SK-N-SH treated with all-trans-retinoic acid at 6 μM for 48 hours (cell line): ENCODE measurements around the gene MGAT5B.

Experiments
- ATAC-seq: fragments of 200-7000 bp; cut with Tn5 transposase; 3 replicates; pipeline ENCODE4 v1.9.1; 2020; ENCODE audit warnings: mild to moderate bottlenecking, moderate library complexity
- ARNTL ChIP-seq: fragments of 450-650 bp; formaldehyde crosslinking; IDR thresholded peaks from 2 replicates; pipeline ENCODE4 v1.5.0; 2020; ENCODE audit warnings: low read depth, mild to moderate bottlenecking, moderate library complexity, borderline replicate concordance
- BACH2 ChIP-seq: fragments of 250-450 bp; sonication (Bioruptor Pico); IDR thresholded peaks from 2 replicates; pipeline ENCODE4 v1.9.0; 2021; ENCODE audit warnings: mild to moderate bottlenecking, borderline replicate concordance
- ESRRG ChIP-seq: fragments of 250-450 bp; sonication (Bioruptor Pico); IDR thresholded peaks from 2 replicates; pipeline ENCODE4 v1.6.1; 2021; ENCODE audit warnings: mild to moderate bottlenecking
- GLIS3 ChIP-seq: fragments of 250-450 bp; sonication (Bioruptor Pico); IDR thresholded peaks from 2 replicates; pipeline ENCODE4 v1.5.0; 2020; ENCODE audit warnings: mild to moderate bottlenecking, moderate library complexity
- ISL1 ChIP-seq: fragments of 250-450 bp; sonication (Bioruptor Pico); IDR thresholded peaks from 2 replicates; pipeline ENCODE4 v2.1.2; 2022; ENCODE audit warnings: mild to moderate bottlenecking, moderate library complexity
- PPARA ChIP-seq: fragments of 250-450 bp; sonication (Bioruptor Pico); IDR thresholded peaks from 2 replicates; pipeline ENCODE4 v1.5.0; 2020; ENCODE audit warnings: mild to moderate bottlenecking, borderline replicate concordance
- RARB ChIP-seq: fragments of 250-450 bp; sonication (Bioruptor Pico); IDR thresholded peaks from 2 replicates; pipeline ENCODE4 v1.8.0; 2021; ENCODE audit warnings: mild to moderate bottlenecking, moderate library complexity
- SNAI2 ChIP-seq: fragments of 250-450 bp; sonication (Bioruptor Pico); IDR thresholded peaks from 2 replicates; pipeline ENCODE4 v1.5.0; 2020; ENCODE audit warnings: mild to moderate bottlenecking, moderate library complexity
- TCF4 ChIP-seq: fragments of 250-450 bp; sonication (Bioruptor Pico); IDR thresholded peaks from 2 replicates; pipeline ENCODE4 v1.8.0; 2021; ENCODE audit warnings: mild to moderate bottlenecking, moderate library complexity, borderline replicate concordance
- TOX ChIP-seq: fragments of 250-450 bp; sonication (Bioruptor Pico); IDR thresholded peaks from 2 replicates; pipeline ENCODE4 v1.8.0; 2021; ENCODE audit warnings: mild to moderate bottlenecking, moderate library complexity, borderline replicate concordance
- TSHZ2 ChIP-seq: fragments of 250-450 bp; sonication (Bioruptor Pico); IDR thresholded peaks from 2 replicates; pipeline ENCODE4 v1.5.0; 2020; ENCODE audit warnings: mild to moderate bottlenecking, moderate library complexity
- ZC3H10 ChIP-seq: fragments of 250-450 bp; sonication (Bioruptor Pico); IDR thresholded peaks from 2 replicates; pipeline ENCODE4 v1.5.1; 2021; ENCODE audit warnings: mild to moderate bottlenecking, moderate library complexity
- ZFP3 ChIP-seq: fragments of 250-450 bp; sonication (Bioruptor Pico); IDR thresholded peaks from 2 replicates; pipeline ENCODE4 v1.5.0; 2020; ENCODE audit warnings: mild to moderate bottlenecking, moderate library complexity
- ZFP30 ChIP-seq: fragments of 450-650 bp; formaldehyde crosslinking; IDR thresholded peaks from 2 replicates; pipeline ENCODE4 v1.5.0; 2022; ENCODE audit warnings: mild to moderate bottlenecking, moderate library complexity
- ZNF565 ChIP-seq: fragments of 450-650 bp; formaldehyde crosslinking; conservative IDR thresholded peaks from 2 replicates; pipeline ENCODE4 v1.5.0; 2020; ENCODE audit warnings: low read depth, mild to moderate bottlenecking, moderate library complexity
- ZNF70 ChIP-seq: fragments of 450-650 bp; formaldehyde crosslinking; IDR thresholded peaks from 2 replicates; pipeline ENCODE4 v1.5.0; 2020; ENCODE audit warnings: mild to moderate bottlenecking, moderate library complexity
- ZNF8 ChIP-seq: fragments of 450-650 bp; formaldehyde crosslinking; IDR thresholded peaks from 2 replicates; pipeline ENCODE4 v1.5.0; 2020; ENCODE audit warnings: mild to moderate bottlenecking, moderate library complexity
- TF ChIP-seq, protein P1 (sequence below): fragments of 250-450 bp; sonication (Bioruptor Pico); IDR thresholded peaks from 2 replicates; pipeline ENCODE4 v1.8.0; 2020; ENCODE audit warnings: mild to moderate bottlenecking, moderate library complexity, borderline replicate concordance
- TF ChIP-seq, protein P2 (sequence below): fragments of 250-450 bp; sonication (Bioruptor Pico); IDR thresholded peaks from 2 replicates; pipeline ENCODE4 v1.5.1; 2021; ENCODE audit warnings: mild to moderate bottlenecking, moderate library complexity

The MGAT5B gene

GRCh38 chr17:76855105-76855504 lies 13.1 kb upstream of the MGAT5B start:
- peak; percentile 89 for TF ChIP-seq ZNF8
- no peak for TF ChIP-seq ESRRG (CRISPR knock-in tag)
- TF ChIP-seq SNAI2 = no peak
- no peak for TF ChIP-seq ISL1 (CRISPR knock-in tag)

DNA sequence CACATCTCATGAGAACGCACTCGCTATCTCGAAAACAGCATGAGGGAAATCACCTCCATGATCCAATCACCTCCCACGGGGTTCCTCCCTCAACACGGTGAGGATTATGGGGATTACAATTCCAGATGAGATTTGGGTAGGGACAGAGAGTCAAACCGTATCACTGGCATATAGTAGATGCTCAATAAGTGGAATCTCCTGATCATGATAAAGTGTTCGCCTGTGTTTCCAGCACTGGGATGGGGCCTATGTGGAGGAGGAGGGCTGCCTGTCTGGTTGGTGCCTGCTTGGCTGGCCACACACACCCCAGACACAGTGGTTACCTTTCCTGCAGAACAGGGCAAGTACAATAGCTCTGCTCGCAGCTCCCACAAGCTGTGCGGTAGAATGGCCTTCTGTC lies 6.1 kb upstream of the MGAT5B start:
- no peak for TF ChIP-seq ZFP3 (CRISPR knock-in tag)
- no peak for ATAC-seq

More at GRCh38 chr17:76855105-76855504, 13.1 kb upstream of the MGAT5B start:
- ATAC-seq = no peak

GRCh38 chr17:76862494-76862893 lies 5.7 kb upstream of the MGAT5B start:
- no peak for TF ChIP-seq ZFP30 (CRISPR knock-in tag)
- no peak for TF ChIP-seq RARB (CRISPR knock-in tag)
- TF ChIP-seq GLIS3 (CRISPR knock-in tag) = no peak
- TF ChIP-seq ZNF70 (CRISPR knock-in tag) = no peak
- no peak for TF ChIP-seq ZNF8
- TF ChIP-seq ARNTL (CRISPR knock-in tag) = no peak
- TF ChIP-seq ESRRG (CRISPR knock-in tag) = no peak
- no peak for TF ChIP-seq TCF4 (CRISPR knock-in tag)
- TF ChIP-seq, protein P1, sequence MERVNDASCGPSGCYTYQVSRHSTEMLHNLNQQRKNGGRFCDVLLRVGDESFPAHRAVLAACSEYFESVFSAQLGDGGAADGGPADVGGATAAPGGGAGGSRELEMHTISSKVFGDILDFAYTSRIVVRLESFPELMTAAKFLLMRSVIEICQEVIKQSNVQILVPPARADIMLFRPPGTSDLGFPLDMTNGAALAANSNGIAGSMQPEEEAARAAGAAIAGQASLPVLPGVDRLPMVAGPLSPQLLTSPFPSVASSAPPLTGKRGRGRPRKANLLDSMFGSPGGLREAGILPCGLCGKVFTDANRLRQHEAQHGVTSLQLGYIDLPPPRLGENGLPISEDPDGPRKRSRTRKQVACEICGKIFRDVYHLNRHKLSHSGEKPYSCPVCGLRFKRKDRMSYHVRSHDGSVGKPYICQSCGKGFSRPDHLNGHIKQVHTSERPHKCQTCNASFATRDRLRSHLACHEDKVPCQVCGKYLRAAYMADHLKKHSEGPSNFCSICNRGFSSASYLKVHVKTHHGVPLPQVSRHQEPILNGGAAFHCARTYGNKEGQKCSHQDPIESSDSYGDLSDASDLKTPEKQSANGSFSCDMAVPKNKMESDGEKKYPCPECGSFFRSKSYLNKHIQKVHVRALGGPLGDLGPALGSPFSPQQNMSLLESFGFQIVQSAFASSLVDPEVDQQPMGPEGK (CRISPR knock-in tag) = no peak
- no peak for ATAC-seq

DNA sequence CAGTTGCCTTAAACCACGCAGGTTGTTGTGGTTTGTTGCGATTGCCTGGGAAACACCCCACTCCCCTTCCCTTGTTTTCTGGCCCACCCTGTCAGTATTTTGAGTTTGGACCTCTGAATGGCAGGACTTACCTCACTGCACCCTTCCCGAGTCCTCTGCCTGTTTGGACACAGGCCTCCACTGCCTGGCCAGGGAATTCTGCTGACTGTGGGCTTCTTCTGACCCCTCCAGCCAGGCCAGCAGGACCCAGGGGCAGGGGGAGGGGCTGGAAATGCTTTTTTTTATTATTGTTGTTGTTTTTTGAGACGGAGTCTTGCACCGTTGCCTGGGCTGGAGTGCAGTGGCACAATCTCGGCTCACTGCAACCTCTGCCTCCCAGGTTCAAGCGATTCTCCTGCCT lies 4.2 kb upstream of the MGAT5B start:
- no peak for ATAC-seq
- TF ChIP-seq ARNTL (CRISPR knock-in tag) (no peak), PPARA (CRISPR knock-in tag) (no peak), TSHZ2 (CRISPR knock-in tag) (no peak), GLIS3 (CRISPR knock-in tag) (no peak), TOX (CRISPR knock-in tag) (no peak), SNAI2 (no peak), ZC3H10 (CRISPR knock-in tag) (no peak), ISL1 (CRISPR knock-in tag) (no peak)
- TF ChIP-seq, all 23 proteins: peak for 0

- no peak for TF ChIP-seq ZNF565 (CRISPR knock-in tag)
- no peak for TF ChIP-seq RARB (CRISPR knock-in tag)
- TF ChIP-seq, protein P1 (CRISPR knock-in tag) = no peak
- no peak for TF ChIP-seq ZFP3 (CRISPR knock-in tag)
- no peak for TF ChIP-seq ARNTL (CRISPR knock-in tag)
- no peak for TF ChIP-seq ISL1 (CRISPR knock-in tag)
- no peak for TF ChIP-seq BACH2 (CRISPR knock-in tag)
- TF ChIP-seq TCF4 (CRISPR knock-in tag) = no peak
- no peak for TF ChIP-seq ZNF8
- no peak for TF ChIP-seq SNAI2
- TF ChIP-seq ZNF70 (CRISPR knock-in tag) = no peak
- no peak for TF ChIP-seq TOX (CRISPR knock-in tag)
- TF ChIP-seq, all 23 proteins: peak for 0
- ATAC-seq = no peak
These were observed 3.0 kb upstream of the MGAT5B start for GRCh38 chr17:76865174-76865573.

- no peak for ATAC-seq
- TF ChIP-seq TCF4 (CRISPR knock-in tag) (no peak), TSHZ2 (CRISPR knock-in tag) (no peak), ESRRG (CRISPR knock-in tag) (no peak), ZFP30 (CRISPR knock-in tag) (no peak), ISL1 (CRISPR knock-in tag) (no peak), ZFP3 (CRISPR knock-in tag) (no peak), TOX (CRISPR knock-in tag) (no peak), BACH2 (CRISPR knock-in tag) (no peak), ZNF565 (CRISPR knock-in tag) (no peak), PPARA (CRISPR knock-in tag) (no peak), ZNF70 (CRISPR knock-in tag) (no peak)
- TF ChIP-seq, protein P2, sequence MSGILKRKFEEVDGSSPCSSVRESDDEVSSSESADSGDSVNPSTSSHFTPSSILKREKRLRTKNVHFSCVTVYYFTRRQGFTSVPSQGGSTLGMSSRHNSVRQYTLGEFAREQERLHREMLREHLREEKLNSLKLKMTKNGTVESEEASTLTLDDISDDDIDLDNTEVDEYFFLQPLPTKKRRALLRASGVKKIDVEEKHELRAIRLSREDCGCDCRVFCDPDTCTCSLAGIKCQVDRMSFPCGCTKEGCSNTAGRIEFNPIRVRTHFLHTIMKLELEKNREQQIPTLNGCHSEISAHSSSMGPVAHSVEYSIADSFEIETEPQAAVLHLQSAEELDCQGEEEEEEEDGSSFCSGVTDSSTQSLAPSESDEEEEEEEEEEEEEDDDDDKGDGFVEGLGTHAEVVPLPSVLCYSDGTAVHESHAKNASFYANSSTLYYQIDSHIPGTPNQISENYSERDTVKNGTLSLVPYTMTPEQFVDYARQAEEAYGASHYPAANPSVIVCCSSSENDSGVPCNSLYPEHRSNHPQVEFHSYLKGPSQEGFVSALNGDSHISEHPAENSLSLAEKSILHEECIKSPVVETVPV (CRISPR knock-in tag) = no peak
These were observed 2.0 kb upstream of the MGAT5B start for GRCh38 chr17:76866203-76866602.
